PC-9 (cell line): ENCODE data around the gene LRRC56.

Experiments used
- EZH2 ChIP-seq: fragments of 200-600 bp; sonication (generic); IDR thresholded peaks from 2 replicates; pipeline ENCODE4 v1.8.0; 2017; ENCODE audit warnings: antibody characterized with exemption, low read depth
- TF ChIP-seq, protein P1 (sequence below): fragments of 200-600 bp; sonication (generic); conservative IDR thresholded peaks from 2 replicates; pipeline ENCODE4 v1.6.1; 2017; ENCODE audit warnings: mixed run types, antibody characterized with exemption, mild to moderate bottlenecking, moderate library complexity

DNA sequence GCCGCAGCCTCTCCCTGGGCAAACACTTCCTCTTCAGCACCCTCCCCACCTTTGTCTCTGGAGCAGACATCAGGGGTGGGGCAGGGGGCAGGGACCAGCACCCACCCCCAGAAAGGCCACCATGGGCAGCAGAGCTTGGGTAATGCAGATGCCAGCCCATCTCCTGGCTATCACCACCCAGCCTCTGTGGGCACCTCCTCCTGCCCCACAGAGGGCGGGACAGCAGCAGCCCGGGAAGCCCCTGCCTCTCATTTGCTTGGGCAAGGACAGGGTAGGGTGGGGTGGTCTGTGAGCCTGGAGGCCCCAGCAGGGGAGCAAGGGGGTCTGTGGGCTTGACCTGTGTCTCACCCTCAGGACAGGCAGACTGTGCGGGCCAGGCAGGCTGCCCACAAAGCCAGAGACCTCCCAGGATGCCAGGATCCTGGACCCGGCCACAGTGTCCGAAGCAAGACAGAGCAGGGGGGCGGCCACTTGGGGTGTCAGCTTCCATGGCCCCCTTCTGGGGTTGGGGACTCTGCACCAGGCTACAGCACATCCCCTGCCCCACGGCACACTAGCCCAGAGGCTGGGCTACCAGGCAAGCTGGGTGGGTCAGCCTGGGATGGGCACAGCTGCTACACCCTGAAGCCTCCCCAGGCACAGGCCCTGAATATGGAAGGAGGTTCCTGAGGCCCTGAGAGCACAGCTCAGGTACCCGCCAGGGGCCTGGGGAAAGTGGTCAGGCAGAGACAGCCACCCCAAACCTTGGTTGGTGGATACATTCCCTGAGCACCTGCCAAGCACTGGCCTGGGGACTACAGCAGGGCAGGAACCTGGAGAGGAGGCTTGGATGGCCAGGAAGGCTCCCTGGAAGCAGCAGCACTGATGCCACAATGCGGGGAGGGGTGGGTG lies 34.8 kb upstream of the LRRC56 start:
- TF ChIP-seq, protein P1, sequence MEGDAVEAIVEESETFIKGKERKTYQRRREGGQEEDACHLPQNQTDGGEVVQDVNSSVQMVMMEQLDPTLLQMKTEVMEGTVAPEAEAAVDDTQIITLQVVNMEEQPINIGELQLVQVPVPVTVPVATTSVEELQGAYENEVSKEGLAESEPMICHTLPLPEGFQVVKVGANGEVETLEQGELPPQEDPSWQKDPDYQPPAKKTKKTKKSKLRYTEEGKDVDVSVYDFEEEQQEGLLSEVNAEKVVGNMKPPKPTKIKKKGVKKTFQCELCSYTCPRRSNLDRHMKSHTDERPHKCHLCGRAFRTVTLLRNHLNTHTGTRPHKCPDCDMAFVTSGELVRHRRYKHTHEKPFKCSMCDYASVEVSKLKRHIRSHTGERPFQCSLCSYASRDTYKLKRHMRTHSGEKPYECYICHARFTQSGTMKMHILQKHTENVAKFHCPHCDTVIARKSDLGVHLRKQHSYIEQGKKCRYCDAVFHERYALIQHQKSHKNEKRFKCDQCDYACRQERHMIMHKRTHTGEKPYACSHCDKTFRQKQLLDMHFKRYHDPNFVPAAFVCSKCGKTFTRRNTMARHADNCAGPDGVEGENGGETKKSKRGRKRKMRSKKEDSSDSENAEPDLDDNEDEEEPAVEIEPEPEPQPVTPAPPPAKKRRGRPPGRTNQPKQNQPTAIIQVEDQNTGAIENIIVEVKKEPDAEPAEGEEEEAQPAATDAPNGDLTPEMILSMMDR = no peak
- no peak for TF ChIP-seq EZH2
